GM19351 (cell line): ENCODE data around the gene SH3RF1.

Experiments
- ATAC-seq: cut with Tn5 transposase; IDR thresholded peaks from one replicate; pipeline ENCODE4 v1.9.1; 2021; ENCODE audit warnings: mild to moderate bottlenecking, moderate library complexity; ENCODE audit not compliant: unreplicated experiment

SH3RF1 gene

GRCh38 chr4:169252339-169253112 lies 18.2 kb downstream of the SH3RF1 start:
- ATAC-seq = no peak

GRCh38 chr4:169251291-169252235 lies 19.2 kb downstream of the SH3RF1 start:
- ATAC-seq = no peak

GRCh38 chr4:169250796-169251195 lies 20.0 kb downstream of the SH3RF1 start:
- no peak for ATAC-seq

GRCh38 chr4:169249999-169250398 lies 20.8 kb downstream of the SH3RF1 start:
- ATAC-seq = no peak

- ATAC-seq = no peak
These were observed 21.4 kb downstream of the SH3RF1 start for GRCh38 chr4:169249214-169249973.

- ATAC-seq = no peak
These were observed 22.1 kb downstream of the SH3RF1 start for GRCh38 chr4:169248645-169249044.

- ATAC-seq = no peak
These were observed 23.8 kb downstream of the SH3RF1 start for GRCh38 chr4:169246957-169247396.

GRCh38 chr4:169246279-169246678 lies 24.5 kb downstream of the SH3RF1 start:
- ATAC-seq = no peak

- ATAC-seq = no peak
These were observed 25.7 kb downstream of the SH3RF1 start for GRCh38 chr4:169245061-169245460.

GRCh38 chr4:169243825-169244609 lies 26.7 kb downstream of the SH3RF1 start:
- ATAC-seq = no peak

- ATAC-seq = no peak
These were observed 29.3 kb downstream of the SH3RF1 start for GRCh38 chr4:169241464-169241863.

- ATAC-seq = no peak
These were observed 31.4 kb downstream of the SH3RF1 start for GRCh38 chr4:169239221-169239905.

- ATAC-seq = no peak
These were observed 32.3 kb downstream of the SH3RF1 start for GRCh38 chr4:169238445-169238844.

- no peak for ATAC-seq
These were observed 33.7 kb downstream of the SH3RF1 start for GRCh38 chr4:169236873-169237626.

- no peak for ATAC-seq
These were observed 34.7 kb downstream of the SH3RF1 start for GRCh38 chr4:169236078-169236477.

- no peak for ATAC-seq
These were observed 36.5 kb downstream of the SH3RF1 start for GRCh38 chr4:169234137-169234855.

- ATAC-seq = no peak
These were observed 37.1 kb downstream of the SH3RF1 start for GRCh38 chr4:169233691-169234090.

GRCh38 chr4:169231647-169232262 lies 39.0 kb downstream of the SH3RF1 start:
- no peak for ATAC-seq
